HepG2 (cell line): ENCODE measurements around the gene RBFOX1. TPM values are rescaled to one million over a fixed set of nuclear protein-coding genes. Genes with fewer than 3 reads are reported as not detected.

Experiments
- ATAC-seq: fragments of 200-7000 bp; cut with Tn5 transposase; 3 replicates; pipeline ENCODE4 v1.9.1; 2020; ENCODE audit warnings: mild to moderate bottlenecking, moderate library complexity
- BruUV-seq: library from RNA; stranded (reverse); fragments of 400-500 nt; replicated peaks from 2 replicates; lab custom pipeline; 2021; lab: Mats Ljungman, UMichigan
- CTCF ChIA-PET: fragments of 300-600 bp; formaldehyde crosslinking; extraction: SDS; loops from one replicate; lab custom pipeline; 2021; ENCODE audit warnings: low total read pairs, inconsistent platforms, low intra/inter-chr PET ratio; lab: Yijun Ruan, JAX
- POLR2A ChIA-PET: fragments of 350-600 bp; sonication (Branson Sonifier 250); formaldehyde crosslinking; loops from one replicate; lab custom pipeline; 2020; ENCODE audit warnings: antibody characterized with exemption, inconsistent platforms; lab: Yijun Ruan, JAX
- DNase-seq: peaks from one replicate; pipeline ENCODE4 v3.0.0-alpha.2; 2015; ENCODE audit warnings: low spot score
- FAIRE-seq: peaks from 3 replicates; lab custom pipeline; 2011; peaks lifted over from hg19 to GRCh38; lab: Jason Lieb, UNC
- H2AFZ ChIP-seq: one replicate; pipeline ENCODE4 v1.6.1; 2011; ENCODE audit warnings: low read length, inconsistent platforms
- H3K27ac ChIP-seq: fragments of 300-600 bp; 3 replicates; pipeline ENCODE4 v1.8.0; 2011; ENCODE audit warnings: mixed run types, mild to moderate bottlenecking, mixed read lengths, low read length, inconsistent platforms; ENCODE audit not compliant: insufficient read depth; ENCODE audit errors: extremely low read length
- H3K27me3 ChIP-seq, 2 experiments: fragments of 200-600 bp in 1 of 2; 2 replicates in 1 of 2; 3 replicates in 1 of 2; pipeline versions ENCODE4 v1.6.0 to v1.8.0; 2011; ENCODE audit warnings: low read length in 2 of 2, mild to moderate bottlenecking in 2 of 2, moderate library complexity in 2 of 2, inconsistent platforms in 1 of 2; ENCODE audit not compliant: insufficient read depth in 2 of 2, control insufficient read depth in 1 of 2
- H3K36me3 ChIP-seq, 2 experiments: fragments of 200-600 bp in 1 of 2; replicated peaks in 1 of 2; 2 replicates in 1 of 2; 3 replicates in 1 of 2; pipeline versions ENCODE4 v1.5.1 to v1.8.0; 2011; ENCODE audit warnings: low read length in 2 of 2, inconsistent platforms in 1 of 2; ENCODE audit not compliant: insufficient read depth in 2 of 2, control insufficient read depth in 1 of 2
- H3K4me1 ChIP-seq: 2 replicates; pipeline ENCODE4 v1.5.1; 2012; ENCODE audit warnings: low read length, inconsistent platforms; ENCODE audit not compliant: insufficient read depth
- H3K4me2 ChIP-seq: 2 replicates; pipeline ENCODE4 v1.6.0; 2011; ENCODE audit warnings: low read depth, low read length, inconsistent platforms
- H3K4me3 ChIP-seq, 3 experiments: fragments of 200-600 bp in 1 of 3; sonication (generic), shearing (Covaris generic) in 1 of 3; replicated peaks in 1 of 3; 2 replicates each; pipeline ENCODE4 v1.5.1; 2011 to 2016; ENCODE audit warnings: low read length in 3 of 3, inconsistent platforms in 2 of 3, low read depth in 2 of 3, mild to moderate bottlenecking in 2 of 3, control low read depth in 1 of 3, mixed read lengths in 1 of 3; ENCODE audit not compliant: insufficient read depth in 1 of 3
- H3K79me2 ChIP-seq: one replicate; pipeline ENCODE4 v1.6.1; 2011; ENCODE audit warnings: low read length, inconsistent platforms; ENCODE audit not compliant: insufficient read depth
- H3K9ac ChIP-seq: 2 replicates; pipeline ENCODE4 v1.6.0; 2011; ENCODE audit warnings: mild to moderate bottlenecking, low read depth, low read length, inconsistent platforms; ENCODE audit not compliant: insufficient read depth
- H3K9me3 ChIP-seq: 2 replicates; pipeline ENCODE4 v1.5.1; 2012; ENCODE audit warnings: mild to moderate bottlenecking, low read length
- H4K20me1 ChIP-seq: 2 replicates; pipeline ENCODE4 v1.6.0; 2011; ENCODE audit warnings: inconsistent platforms, mild to moderate bottlenecking, low read length, moderate library complexity; ENCODE audit not compliant: insufficient read depth
- ASH2L ChIP-seq: fragments of 300-600, 200-600 bp; sonication (generic); IDR thresholded peaks from 2 replicates; pipeline ENCODE4 v1.7.0; 2017; ENCODE audit warnings: low read depth, mild to moderate bottlenecking, moderate library complexity, mixed read lengths, low read length; ENCODE audit not compliant: insufficient read length
- EED ChIP-seq: sonication (generic); formaldehyde crosslinking; IDR thresholded peaks from 2 replicates; pipeline ENCODE4 v1.5.0; 2020; ENCODE audit warnings: mild to moderate bottlenecking, missing genetic modification reagents
- KAT8 ChIP-seq: IDR thresholded peaks from 2 replicates; pipeline ENCODE4 v1.6.1; 2016; ENCODE audit warnings: missing genetic modification reagents, missing compliant biosample characterization
- TGIF2 ChIP-seq: IDR thresholded peaks from 2 replicates; pipeline ENCODE4 v1.6.1; 2016; ENCODE audit warnings: control low read depth, missing compliant biosample characterization
- ZBTB7A ChIP-seq: sonication (generic); formaldehyde crosslinking; IDR thresholded peaks from 2 replicates; pipeline ENCODE4 v1.8.0; 2022; ENCODE audit warnings: mild to moderate bottlenecking, missing genetic modification reagents
- ZNF138 ChIP-seq: sonication (generic); formaldehyde crosslinking; IDR thresholded peaks from 2 replicates; pipeline ENCODE4 v1.5.0; 2020; ENCODE audit warnings: mild to moderate bottlenecking, low read depth, missing genetic modification reagents
- WGBS: methylation state at CpG from one replicate; pipeline ENCODE4 v1.1.6; 2017; ENCODE audit warnings: low lambda C conversion rate; 5-methylcytosine and 5-hydroxymethylcytosine counted together
- in situ Hi-C: cut with HindIII; loops from 2 replicates; pipeline ENCODE4 v1.10.0; 2017; ENCODE audit warnings: low pct_unique_long_range_greater_than_20kb; ENCODE audit not compliant: extremely low pct_ligation_motif_present
- intact Hi-C: fragments of 100-400 bp; cut with micrococcal nuclease; formaldehyde crosslinking; loops from one replicate; pipeline ENCODE4 v1.10.0; 2022; ENCODE audit not compliant: unreplicated experiment
- polyA plus RNA-seq, 8 experiments: library from polyadenylated mRNA; depleted of rRNA in 3 of 8; stranded (reverse) in 7 of 8; unstranded in 1 of 8; fragments of >200 nt; fragmentation: Illumina TruSeq in 4 of 8; extraction: Trizol in 4 of 8; gene quantifications; 2 replicates each; pipeline versions ENCODE4 v1.2.1 to v1.2.3, GENCODE V29; 2011 to 2016; ENCODE audit warnings: low read depth in 4 of 8, missing spikeins in 1 of 8, mixed read lengths in 1 of 8; ENCODE audit not compliant: insufficient read depth in 1 of 8
- total RNA-seq, 5 experiments: library from RNA; depleted of rRNA; stranded (reverse); fragments of >200 nt; fragmentation: Illumina TruSeq; extraction: Trizol; gene quantifications; 2 replicates each; pipeline ENCODE4 v1.2.3, GENCODE V29; 2016; ENCODE audit warnings: low read depth in 1 of 5
- TF ChIP-seq, protein P1 (sequence below): sonication (generic); formaldehyde crosslinking; IDR thresholded peaks from 2 replicates; pipeline ENCODE4 v1.5.1; 2020; ENCODE audit warnings: missing genetic modification reagents, mild to moderate bottlenecking, borderline replicate concordance
- TF ChIP-seq, protein P2 (sequence below): sonication (generic); formaldehyde crosslinking; IDR thresholded peaks from 2 replicates; pipeline ENCODE4 v1.9.0; 2022; ENCODE audit warnings: low read depth, missing genetic modification reagents
- TF ChIP-seq, protein P3 (sequence below), 2 experiments: IDR thresholded peaks; 2 replicates each; pipeline ENCODE4 v1.6.1; 2011 to 2012; ENCODE audit warnings: low read length in 2 of 2, borderline replicate concordance in 1 of 2, low read depth in 1 of 2, mild to moderate bottlenecking in 1 of 2, moderate library complexity in 1 of 2
- TF ChIP-seq, protein P4 (sequence below): sonication (generic); formaldehyde crosslinking; IDR thresholded peaks from 2 replicates; pipeline ENCODE4 v1.5.0; 2020; ENCODE audit warnings: missing genetic modification reagents, mild to moderate bottlenecking, borderline replicate concordance
- TF ChIP-seq, protein P5 (sequence below): sonication (generic); formaldehyde crosslinking; IDR thresholded peaks from 2 replicates; pipeline ENCODE4 v1.8.0; 2022; ENCODE audit warnings: mild to moderate bottlenecking, missing genetic modification reagents; ENCODE audit not compliant: insufficient replicate concordance

RBFOX1 gene
- total and polyA plus RNA-seq, 2 of the 13 experiments (the other 11 are each of a cell fraction or from before 2014, with no cell fraction given): not detected

DNA sequence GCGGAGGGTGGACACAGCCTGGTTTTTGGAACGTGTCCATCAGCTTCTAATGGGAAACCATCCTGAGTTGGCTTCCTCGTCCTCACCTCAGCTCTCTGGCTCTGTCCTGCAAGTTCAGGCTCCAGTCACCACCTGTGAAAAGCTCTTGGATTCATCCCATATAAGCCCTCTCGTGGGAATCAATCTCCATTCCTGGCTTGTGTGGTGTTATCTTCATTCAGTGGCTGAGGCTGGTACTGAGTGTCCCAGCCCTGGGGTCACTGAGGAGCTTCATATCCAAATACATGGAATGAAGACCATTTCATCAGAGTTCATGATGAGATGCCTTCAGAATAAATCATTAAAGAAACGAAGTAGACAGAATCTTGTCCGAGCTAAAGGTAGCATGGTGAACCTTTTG, 189.2 kb downstream of the RBFOX1 start:
- WGBS: 3% methylated on average over 6 of the region's 6 CpGs
- FAIRE-seq: no peak
- no peak for ATAC-seq
- TF ChIP-seq, protein P1, sequence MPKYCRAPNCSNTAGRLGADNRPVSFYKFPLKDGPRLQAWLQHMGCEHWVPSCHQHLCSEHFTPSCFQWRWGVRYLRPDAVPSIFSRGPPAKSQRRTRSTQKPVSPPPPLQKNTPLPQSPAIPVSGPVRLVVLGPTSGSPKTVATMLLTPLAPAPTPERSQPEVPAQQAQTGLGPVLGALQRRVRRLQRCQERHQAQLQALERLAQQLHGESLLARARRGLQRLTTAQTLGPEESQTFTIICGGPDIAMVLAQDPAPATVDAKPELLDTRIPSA (CRISPR knock-in tag): no peak
- no peak for TF ChIP-seq EED (CRISPR knock-in tag)
- TF ChIP-seq, protein P2, sequence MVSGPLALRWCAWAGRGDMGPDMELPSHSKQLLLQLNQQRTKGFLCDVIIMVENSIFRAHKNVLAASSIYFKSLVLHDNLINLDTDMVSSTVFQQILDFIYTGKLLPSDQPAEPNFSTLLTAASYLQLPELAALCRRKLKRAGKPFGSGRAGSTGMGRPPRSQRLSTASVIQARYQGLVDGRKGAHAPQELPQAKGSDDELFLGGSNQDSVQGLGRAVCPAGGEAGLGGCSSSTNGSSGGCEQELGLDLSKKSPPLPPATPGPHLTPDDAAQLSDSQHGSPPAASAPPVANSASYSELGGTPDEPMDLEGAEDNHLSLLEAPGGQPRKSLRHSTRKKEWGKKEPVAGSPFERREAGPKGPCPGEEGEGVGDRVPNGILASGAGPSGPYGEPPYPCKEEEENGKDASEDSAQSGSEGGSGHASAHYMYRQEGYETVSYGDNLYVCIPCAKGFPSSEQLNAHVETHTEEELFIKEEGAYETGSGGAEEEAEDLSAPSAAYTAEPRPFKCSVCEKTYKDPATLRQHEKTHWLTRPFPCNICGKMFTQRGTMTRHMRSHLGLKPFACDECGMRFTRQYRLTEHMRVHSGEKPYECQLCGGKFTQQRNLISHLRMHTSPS (CRISPR knock-in tag): no peak
- no peak for TF ChIP-seq ZNF138 (CRISPR knock-in tag)
- TF ChIP-seq, protein P3, sequence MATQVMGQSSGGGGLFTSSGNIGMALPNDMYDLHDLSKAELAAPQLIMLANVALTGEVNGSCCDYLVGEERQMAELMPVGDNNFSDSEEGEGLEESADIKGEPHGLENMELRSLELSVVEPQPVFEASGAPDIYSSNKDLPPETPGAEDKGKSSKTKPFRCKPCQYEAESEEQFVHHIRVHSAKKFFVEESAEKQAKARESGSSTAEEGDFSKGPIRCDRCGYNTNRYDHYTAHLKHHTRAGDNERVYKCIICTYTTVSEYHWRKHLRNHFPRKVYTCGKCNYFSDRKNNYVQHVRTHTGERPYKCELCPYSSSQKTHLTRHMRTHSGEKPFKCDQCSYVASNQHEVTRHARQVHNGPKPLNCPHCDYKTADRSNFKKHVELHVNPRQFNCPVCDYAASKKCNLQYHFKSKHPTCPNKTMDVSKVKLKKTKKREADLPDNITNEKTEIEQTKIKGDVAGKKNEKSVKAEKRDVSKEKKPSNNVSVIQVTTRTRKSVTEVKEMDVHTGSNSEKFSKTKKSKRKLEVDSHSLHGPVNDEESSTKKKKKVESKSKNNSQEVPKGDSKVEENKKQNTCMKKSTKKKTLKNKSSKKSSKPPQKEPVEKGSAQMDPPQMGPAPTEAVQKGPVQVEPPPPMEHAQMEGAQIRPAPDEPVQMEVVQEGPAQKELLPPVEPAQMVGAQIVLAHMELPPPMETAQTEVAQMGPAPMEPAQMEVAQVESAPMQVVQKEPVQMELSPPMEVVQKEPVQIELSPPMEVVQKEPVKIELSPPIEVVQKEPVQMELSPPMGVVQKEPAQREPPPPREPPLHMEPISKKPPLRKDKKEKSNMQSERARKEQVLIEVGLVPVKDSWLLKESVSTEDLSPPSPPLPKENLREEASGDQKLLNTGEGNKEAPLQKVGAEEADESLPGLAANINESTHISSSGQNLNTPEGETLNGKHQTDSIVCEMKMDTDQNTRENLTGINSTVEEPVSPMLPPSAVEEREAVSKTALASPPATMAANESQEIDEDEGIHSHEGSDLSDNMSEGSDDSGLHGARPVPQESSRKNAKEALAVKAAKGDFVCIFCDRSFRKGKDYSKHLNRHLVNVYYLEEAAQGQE (IDR thresholded peaks at IDR 0.05; ENCODE audit: borderline replicate concordance in 1 of 2, low read depth in 1 of 2, low read length in 2 of 2): no peak
- TF ChIP-seq, protein P4, sequence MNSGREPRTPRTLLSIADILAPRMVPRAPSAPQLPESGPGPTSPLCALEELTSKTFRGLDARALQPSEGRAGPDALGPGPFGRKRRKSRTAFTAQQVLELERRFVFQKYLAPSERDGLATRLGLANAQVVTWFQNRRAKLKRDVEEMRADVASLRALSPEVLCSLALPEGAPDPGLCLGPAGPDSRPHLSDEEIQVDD (CRISPR knock-in tag): no peak
- TF ChIP-seq ASH2L: no peak
- no peak for TF ChIP-seq ZBTB7A (CRISPR knock-in tag)
- TF ChIP-seq KAT8 (CRISPR knock-in tag): no peak
- TF ChIP-seq, protein P5, sequence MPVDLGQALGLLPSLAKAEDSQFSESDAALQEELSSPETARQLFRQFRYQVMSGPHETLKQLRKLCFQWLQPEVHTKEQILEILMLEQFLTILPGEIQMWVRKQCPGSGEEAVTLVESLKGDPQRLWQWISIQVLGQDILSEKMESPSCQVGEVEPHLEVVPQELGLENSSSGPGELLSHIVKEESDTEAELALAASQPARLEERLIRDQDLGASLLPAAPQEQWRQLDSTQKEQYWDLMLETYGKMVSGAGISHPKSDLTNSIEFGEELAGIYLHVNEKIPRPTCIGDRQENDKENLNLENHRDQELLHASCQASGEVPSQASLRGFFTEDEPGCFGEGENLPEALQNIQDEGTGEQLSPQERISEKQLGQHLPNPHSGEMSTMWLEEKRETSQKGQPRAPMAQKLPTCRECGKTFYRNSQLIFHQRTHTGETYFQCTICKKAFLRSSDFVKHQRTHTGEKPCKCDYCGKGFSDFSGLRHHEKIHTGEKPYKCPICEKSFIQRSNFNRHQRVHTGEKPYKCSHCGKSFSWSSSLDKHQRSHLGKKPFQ (CRISPR knock-in tag): no peak
- no peak for TF ChIP-seq TGIF2 (CRISPR knock-in tag)

More for the DNA sequence above, 189.2 kb downstream of the RBFOX1 start:
- POLR2A ChIA-PET: no interaction called here
- in situ Hi-C loops (no loop called here), intact Hi-C loops (no loop called here)
- H3K4me3 ChIP-seq: no peak overlapping the region
- H3K27ac ChIP-seq: no peak overlapping the region
- no peaks in the 10 kb centered on the region for H3K4me1 ChIP-seq
- H3K4me2 ChIP-seq: no peak overlapping the region
- no peaks in the 10 kb centered on the region for H3K27me3 ChIP-seq
- no peak overlapping the region for H2AFZ ChIP-seq
- no TSS peak for BruUV-seq
- H3K36me3 ChIP-seq: no peaks in the 10 kb centered on the region
- CTCF ChIA-PET: no interaction called here
- peaks cover 26% of the 10 kb centered on the region for H3K9me3 ChIP-seq
- H3K79me2 ChIP-seq: no peaks in the 10 kb centered on the region
- H4K20me1 ChIP-seq: no peaks in the 10 kb centered on the region
- no peak for DNase-seq
- no peak overlapping the region for H3K9ac ChIP-seq
